HG02970 (cell line): Measurements from ENCODE around the gene THRB.

Experiments used
- ATAC-seq: cut with Tn5 transposase; IDR thresholded peaks from one replicate; pipeline ENCODE4 v1.9.1; 2021; ENCODE audit warnings: mild to moderate bottlenecking, moderate library complexity, moderate number of reproducible peaks; ENCODE audit not compliant: unreplicated experiment, low FRiP score

THRB gene

GRCh38 chr3:24359645-24360462 lies 134.8 kb downstream of the THRB start:
- no peak for ATAC-seq

GRCh38 chr3:24359102-24359501 lies 135.5 kb downstream of the THRB start:
- no peak for ATAC-seq

- no peak for ATAC-seq
Measured at GRCh38 chr3:24357635-24358034, 137.0 kb downstream of the THRB start.

- ATAC-seq: no peak
Measured at GRCh38 chr3:24355806-24356205, 138.8 kb downstream of the THRB start.

- no peak for ATAC-seq
Measured at GRCh38 chr3:24354230-24354629, 140.4 kb downstream of the THRB start.

GRCh38 chr3:24352893-24353553 lies 141.6 kb downstream of the THRB start:
- ATAC-seq: no peak

GRCh38 chr3:24351779-24352469 lies 142.7 kb downstream of the THRB start:
- no peak for ATAC-seq

GRCh38 chr3:24349367-24350019 lies 145.2 kb downstream of the THRB start:
- no peak for ATAC-seq

GRCh38 chr3:24348348-24348747 lies 146.3 kb downstream of the THRB start:
- no peak for ATAC-seq

- no peak for ATAC-seq
Measured at GRCh38 chr3:24344784-24345439, 149.7 kb downstream of the THRB start.

- no peak for ATAC-seq
Measured at GRCh38 chr3:24343084-24343783, 151.4 kb downstream of the THRB start.

- ATAC-seq: no peak
Measured at GRCh38 chr3:24342275-24342674, 152.4 kb downstream of the THRB start.

GRCh38 chr3:24341668-24342067 lies 153.0 kb downstream of the THRB start:
- ATAC-seq: no peak

GRCh38 chr3:24340966-24341365 lies 153.7 kb downstream of the THRB start:
- ATAC-seq: no peak

- ATAC-seq: no peak
Measured at GRCh38 chr3:24340161-24340560, 154.5 kb downstream of the THRB start.

GRCh38 chr3:24339266-24339825 lies 155.3 kb downstream of the THRB start:
- no peak for ATAC-seq

GRCh38 chr3:24338409-24339130 lies 156.1 kb downstream of the THRB start:
- no peak for ATAC-seq

GRCh38 chr3:24336101-24336500 lies 158.5 kb downstream of the THRB start:
- no peak for ATAC-seq

- no peak for ATAC-seq
Measured at GRCh38 chr3:24332092-24332491, 162.6 kb downstream of the THRB start.
